Spleen (tissue), 7 donors: ENCODE measurements around the gene LMF1.

ENCODE experiments used
- POLR2A ChIP-seq, 3 donors: fragments of 450-650 bp; IDR thresholded peaks; one replicate each; pipeline ENCODE4 v1.5.1; 2017; ENCODE audit warnings: antibody characterized with exemption in 3 of 3, mild to moderate bottlenecking in 1 of 3
- POLR2AphosphoS5 ChIP-seq, 3 donors: sonication (generic); formaldehyde crosslinking; IDR thresholded peaks; one replicate each; pipeline ENCODE4 v1.5.1; 2017; ENCODE audit warnings: antibody characterized with exemption in 3 of 3
- TF ChIP-seq, protein P1 (sequence below), 11 experiments: fragments of 200-600 bp in 7 of 11; fragments of 450-650 bp in 4 of 11; sonication (generic) in 4 of 11; IDR thresholded peaks in 8 of 11; conservative IDR thresholded peaks in 3 of 11; 1 replicate in 7 of 11; 2 replicates in 4 of 11; pipeline versions ENCODE4 v1.4.0 to v1.8.0; 2016 to 2021; ENCODE audit warnings: antibody characterized with exemption in 11 of 11, inconsistent platforms in 4 of 11, mild to moderate bottlenecking in 1 of 11
- donor health status: DM: no; HTN: no; CAD: no; lungs with moderate emphysema.
- donor health status: DM: no; HTN: no; CAD: no.
- donor health status: DM: no; HTN: no; CAD: no.

DNA sequence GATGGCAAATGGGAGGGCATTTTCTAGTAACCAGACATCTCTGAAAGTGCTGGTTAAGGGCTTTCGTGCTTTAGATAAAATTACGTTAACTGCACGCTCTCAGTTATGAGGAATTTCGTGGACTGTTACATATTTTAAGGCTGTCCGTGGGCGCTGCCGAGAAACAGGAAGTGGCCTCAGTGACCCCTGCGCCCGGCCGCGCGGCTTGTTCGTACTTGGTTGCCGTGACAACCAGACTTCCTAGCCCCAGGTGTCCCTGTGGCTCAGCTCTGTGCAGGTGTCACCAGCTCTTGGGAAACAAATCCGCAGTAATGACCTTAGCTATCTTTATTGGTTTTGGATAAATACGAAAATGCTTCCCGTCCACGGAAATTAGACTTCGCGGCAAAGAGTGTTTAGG, 52.7 kb downstream of the LMF1 start:
- TF ChIP-seq, protein P1, sequence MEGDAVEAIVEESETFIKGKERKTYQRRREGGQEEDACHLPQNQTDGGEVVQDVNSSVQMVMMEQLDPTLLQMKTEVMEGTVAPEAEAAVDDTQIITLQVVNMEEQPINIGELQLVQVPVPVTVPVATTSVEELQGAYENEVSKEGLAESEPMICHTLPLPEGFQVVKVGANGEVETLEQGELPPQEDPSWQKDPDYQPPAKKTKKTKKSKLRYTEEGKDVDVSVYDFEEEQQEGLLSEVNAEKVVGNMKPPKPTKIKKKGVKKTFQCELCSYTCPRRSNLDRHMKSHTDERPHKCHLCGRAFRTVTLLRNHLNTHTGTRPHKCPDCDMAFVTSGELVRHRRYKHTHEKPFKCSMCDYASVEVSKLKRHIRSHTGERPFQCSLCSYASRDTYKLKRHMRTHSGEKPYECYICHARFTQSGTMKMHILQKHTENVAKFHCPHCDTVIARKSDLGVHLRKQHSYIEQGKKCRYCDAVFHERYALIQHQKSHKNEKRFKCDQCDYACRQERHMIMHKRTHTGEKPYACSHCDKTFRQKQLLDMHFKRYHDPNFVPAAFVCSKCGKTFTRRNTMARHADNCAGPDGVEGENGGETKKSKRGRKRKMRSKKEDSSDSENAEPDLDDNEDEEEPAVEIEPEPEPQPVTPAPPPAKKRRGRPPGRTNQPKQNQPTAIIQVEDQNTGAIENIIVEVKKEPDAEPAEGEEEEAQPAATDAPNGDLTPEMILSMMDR (IDR thresholded peaks at IDR 0.05 in 8 of 11, conservative IDR thresholded peaks at IDR 0.05 in 3 of 11): no peak
- TF ChIP-seq POLR2AphosphoS5 (IDR thresholded peaks at IDR 0.05) (no peak), POLR2A (IDR thresholded peaks at IDR 0.05) (no peak)
